HG02623 (cell line): ENCODE data around the gene TSPAN9.

Source experiments
- ATAC-seq: cut with Tn5 transposase; IDR thresholded peaks from one replicate; pipeline ENCODE4 v1.9.1; 2021; ENCODE audit warnings: moderate library complexity; ENCODE audit not compliant: unreplicated experiment

Gene TSPAN9

GRCh38 chr12:3326850-3327780, 249.9 kb downstream of the TSPAN9 start:
- no peak for ATAC-seq

- no peak for ATAC-seq
Measured at GRCh38 chr12:3328081-3328480, 250.9 kb downstream of the TSPAN9 start.

GRCh38 chr12:3328571-3328970, 251.4 kb downstream of the TSPAN9 start:
- ATAC-seq = no peak

- no peak for ATAC-seq
Measured at GRCh38 chr12:3329361-3329760, 252.2 kb downstream of the TSPAN9 start.

GRCh38 chr12:3330976-3331510, 253.9 kb downstream of the TSPAN9 start:
- ATAC-seq = no peak

- no peak for ATAC-seq
Measured at GRCh38 chr12:3332188-3332587, 255.0 kb downstream of the TSPAN9 start.

- no peak for ATAC-seq
Measured at GRCh38 chr12:3333583-3333982, 256.4 kb downstream of the TSPAN9 start.

GRCh38 chr12:3333991-3334391, 256.8 kb downstream of the TSPAN9 start:
- ATAC-seq = no peak

- ATAC-seq = no peak
Measured at GRCh38 chr12:3335078-3335487, 257.9 kb downstream of the TSPAN9 start.
